ENCODE measurements around the gene KRT5.

DNA sequence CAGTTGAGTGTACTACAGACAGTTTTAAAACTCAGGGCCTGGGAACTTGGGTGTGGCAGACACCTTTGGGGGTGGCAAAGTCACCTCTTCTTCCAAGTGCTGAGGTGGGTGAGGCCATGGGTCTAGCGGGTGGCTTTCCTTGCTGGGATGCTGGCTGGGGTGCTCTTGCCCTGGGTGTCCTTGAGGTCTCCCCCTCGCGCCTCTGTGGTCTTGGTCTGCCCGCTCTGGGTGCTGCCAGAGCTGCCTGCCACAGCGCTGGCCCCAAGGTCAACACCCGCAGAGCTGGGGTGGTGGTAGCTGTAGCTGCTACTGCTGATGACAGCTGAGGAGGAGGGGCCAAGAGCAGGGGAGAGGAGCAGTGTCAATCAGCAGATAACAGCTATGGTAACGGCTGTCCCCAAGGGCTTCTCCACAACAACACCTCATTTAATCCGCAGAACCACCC is 46.7 kb upstream of the KRT5 start:
- TF ChIP-seq CTCF (conservative IDR thresholded peaks at IDR 0.05): no peak
- TF ChIP-seq ZFX (IDR thresholded peaks at IDR 0.05): no peak
